Midbrain (tissue), 1 donor: ENCODE data around the gene ARHGAP20.

Experiments used
- DNase-seq: peaks from one replicate; lab custom pipeline; 2025; lab: John Stamatoyannopoulos, UW

The ARHGAP20 gene

GRCh38 chr11:110614031-110614430 lies 98.2 kb downstream of the ARHGAP20 start:
- DNase-seq = no peak

DNA sequence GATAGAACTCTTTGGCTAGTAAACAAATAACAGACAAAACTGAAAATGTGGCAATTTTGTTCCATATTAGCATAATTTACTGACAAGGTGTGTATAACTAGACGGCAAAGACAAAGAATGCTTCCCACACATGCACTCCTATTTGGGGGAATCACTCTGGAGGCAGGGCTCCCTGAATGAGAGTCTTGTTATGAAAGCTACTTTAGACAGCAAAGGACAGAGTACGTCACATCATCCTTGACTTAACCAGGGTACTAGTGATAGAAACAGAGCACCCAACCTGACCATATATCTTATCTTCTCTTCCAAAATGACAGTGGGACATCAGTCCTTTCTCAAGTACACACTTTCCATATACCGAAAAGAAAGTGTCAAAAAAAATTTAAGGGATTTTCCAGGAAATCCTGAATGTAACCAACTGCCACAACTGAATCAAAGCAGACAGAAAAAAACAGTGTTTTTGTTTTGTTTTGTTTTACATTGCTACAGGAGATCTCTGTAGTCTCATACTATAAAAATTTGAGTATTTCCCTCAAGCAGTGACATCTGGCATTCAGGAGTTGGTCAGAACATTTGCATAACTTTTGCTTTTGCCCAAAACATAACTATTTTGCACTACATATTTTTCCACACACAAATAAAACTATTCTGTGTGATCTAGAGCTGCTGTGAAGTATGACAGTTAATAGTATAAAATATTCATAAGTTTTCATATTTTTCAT lies 98.9 kb downstream of the ARHGAP20 start:
- DNase-seq = no peak

- DNase-seq = no peak
Observed at GRCh38 chr11:110606415-110606814, 105.8 kb downstream of the ARHGAP20 start.

DNA sequence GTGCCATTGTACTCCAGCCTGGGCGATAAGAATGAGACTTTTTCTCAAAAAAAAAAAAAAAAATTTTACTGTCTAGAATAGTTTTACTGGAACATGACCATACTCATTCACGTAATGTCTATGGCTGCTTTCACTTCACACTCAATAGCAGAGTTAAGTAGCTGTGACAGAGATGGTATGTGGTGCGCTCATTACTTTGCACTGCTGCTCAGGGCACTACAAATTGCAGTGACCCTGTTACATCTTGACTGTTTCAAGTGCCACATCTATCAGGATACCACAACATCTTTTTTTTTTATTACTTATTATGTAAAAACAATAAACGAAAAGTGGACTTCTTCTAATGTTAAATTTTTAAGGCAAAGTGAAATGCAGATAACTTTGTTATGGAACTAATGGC lies 110.3 kb downstream of the ARHGAP20 start:
- no peak for DNase-seq

DNA sequence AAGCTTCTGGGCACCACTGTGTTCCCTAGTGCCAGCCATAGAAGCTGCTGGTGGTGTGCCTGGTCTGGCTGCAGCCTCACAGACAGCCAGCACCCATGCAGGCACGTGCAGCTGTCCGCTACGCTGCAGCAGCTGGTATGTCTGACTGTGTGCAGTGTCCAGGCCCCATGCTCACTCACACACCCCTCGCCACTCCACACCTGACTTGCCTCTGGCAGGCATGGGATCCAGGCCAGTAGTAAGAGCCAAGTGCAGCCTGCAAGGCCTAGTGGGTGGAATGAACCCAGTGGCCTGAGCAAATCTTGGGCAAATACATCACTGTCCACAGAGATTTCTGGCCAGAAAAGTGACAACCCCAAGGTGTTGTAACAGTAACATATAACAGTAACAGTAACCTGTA lies 111.9 kb downstream of the ARHGAP20 start:
- no peak for DNase-seq

DNA sequence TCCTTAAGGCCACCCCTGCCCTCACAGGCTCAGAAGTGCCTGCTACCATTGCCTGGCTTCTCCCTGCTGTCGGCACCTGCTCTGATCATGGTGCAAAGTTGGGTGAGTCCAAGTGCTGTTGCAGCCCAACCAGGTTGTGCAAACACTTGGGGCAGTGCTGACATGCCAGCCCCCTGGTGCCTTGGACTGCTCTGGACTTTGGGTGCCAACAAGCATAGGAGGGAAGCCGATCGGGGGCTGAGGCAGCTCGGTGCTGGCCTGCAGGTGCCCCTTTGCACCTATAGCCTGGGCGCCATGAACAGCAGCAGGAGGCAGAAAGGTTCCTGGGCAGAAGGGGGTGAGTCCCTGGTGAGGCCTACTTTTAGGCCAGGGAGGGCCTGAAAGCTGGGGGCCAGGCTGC lies 113.0 kb downstream of the ARHGAP20 start:
- DNase-seq = no peak

DNA sequence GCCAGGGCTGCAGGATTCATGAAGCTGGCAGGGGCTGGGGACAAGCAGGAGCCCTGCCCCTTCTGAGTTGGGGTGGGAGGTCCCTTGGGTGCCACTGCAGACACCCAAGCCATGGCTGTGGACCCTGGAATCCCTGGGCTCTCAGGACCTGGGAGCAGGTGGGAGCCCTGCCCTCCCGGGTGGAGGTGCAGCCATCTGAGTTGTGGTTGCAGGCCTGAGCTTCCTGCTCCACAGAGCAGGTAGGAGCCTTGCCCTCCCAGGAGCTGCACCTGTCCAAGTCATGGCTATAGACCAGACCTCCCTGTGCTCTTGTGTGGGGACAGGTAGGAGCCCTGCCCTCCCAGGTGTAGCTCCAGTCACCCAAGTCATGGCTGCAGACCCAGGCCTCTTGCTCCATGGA lies 113.5 kb downstream of the ARHGAP20 start:
- no peak for DNase-seq

DNA sequence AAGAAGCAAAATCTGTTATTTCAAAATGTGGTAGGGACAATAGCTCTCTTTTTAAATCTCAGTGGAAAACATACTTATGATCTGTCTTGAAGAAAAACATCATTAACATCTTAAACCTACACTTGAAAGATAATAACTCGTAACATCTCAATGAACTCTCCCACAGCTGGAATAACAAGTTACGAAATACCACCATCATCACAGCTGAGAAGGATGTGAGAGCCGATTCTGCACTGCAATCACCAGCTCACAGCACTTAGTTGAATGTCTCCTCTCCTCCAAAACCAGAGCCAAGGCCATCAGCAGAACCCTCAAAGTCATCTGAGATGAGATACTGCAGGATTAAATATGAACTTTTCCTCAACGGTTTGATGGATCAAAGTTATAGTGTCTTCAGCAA lies 124.3 kb downstream of the ARHGAP20 start:
- no peak for DNase-seq

GRCh38 chr11:110587129-110587528 lies 125.1 kb downstream of the ARHGAP20 start:
- DNase-seq = no peak

DNA sequence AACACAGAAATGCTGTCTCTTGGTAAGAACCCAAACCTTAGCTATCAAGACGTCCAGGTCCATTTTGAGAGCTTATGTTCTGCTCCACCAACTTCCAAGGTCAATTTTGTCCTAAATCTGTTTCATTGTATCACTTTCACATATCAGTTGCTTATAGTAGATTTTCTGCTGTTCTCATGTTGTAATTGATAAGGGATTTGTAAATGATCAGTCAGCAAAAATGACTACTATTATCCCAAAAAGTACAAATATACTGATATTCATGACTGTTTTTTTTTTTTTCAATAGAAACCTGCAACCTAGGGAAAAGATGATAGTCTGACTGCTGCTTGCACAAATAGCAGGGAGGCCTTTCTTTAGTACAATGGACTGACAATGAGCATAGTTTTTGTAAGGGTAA lies 128.1 kb downstream of the ARHGAP20 start:
- DNase-seq = no peak

- DNase-seq = no peak
Observed at GRCh38 chr11:110582728-110583432, 129.4 kb downstream of the ARHGAP20 start.

GRCh38 chr11:110580571-110580970 lies 131.7 kb downstream of the ARHGAP20 start:
- no peak for DNase-seq

DNA sequence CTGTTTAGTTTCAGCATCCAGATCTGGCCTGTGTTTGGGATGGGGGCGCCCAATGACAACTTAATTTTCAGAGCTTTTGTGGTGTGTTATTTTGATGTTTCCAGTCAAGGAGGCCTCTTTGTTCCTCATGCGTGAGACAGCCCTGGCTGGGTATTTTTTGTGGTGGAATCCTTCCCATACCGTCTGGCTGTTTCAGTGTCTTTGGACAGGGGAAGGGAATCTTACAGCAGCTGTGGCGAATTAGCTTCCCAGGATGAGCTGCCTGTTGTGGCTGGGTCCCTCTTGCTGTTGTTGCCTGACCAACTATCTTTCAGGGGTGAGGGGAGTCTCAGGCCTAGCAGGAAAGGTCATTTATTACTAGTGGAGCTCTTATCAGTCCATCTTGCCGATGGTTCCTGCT lies 138.8 kb downstream of the ARHGAP20 start:
- no peak for DNase-seq

DNA sequence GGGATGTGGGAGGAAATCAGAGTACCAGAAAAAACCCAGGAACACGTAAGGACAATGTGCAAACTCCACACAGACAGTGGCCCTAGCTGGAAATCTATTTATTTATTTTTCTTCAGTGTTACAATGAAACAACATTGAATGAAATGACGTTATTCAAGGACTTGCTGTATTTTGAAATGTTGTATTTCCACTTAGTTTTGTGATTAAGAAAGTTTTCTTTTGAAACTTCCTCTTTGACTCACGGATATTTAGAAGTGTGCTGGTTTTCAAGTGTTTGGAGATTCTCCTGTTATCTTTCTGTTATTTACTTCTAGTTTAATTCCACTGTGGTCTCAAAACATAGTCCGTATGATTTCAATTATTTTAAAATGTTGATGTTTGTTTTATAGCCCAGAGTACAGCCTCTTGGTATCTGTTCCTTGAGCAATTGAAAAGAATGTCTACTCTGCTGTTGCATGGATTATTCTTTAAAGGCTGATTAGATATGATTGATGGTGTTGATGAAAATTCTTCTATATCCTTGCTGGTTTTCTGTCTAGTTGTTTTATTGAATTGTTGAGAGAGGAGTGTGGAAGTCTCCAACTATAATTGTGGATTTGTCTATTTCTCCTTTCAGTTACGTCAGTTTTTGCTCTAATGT lies 141.0 kb downstream of the ARHGAP20 start:
- no peak for DNase-seq

DNA sequence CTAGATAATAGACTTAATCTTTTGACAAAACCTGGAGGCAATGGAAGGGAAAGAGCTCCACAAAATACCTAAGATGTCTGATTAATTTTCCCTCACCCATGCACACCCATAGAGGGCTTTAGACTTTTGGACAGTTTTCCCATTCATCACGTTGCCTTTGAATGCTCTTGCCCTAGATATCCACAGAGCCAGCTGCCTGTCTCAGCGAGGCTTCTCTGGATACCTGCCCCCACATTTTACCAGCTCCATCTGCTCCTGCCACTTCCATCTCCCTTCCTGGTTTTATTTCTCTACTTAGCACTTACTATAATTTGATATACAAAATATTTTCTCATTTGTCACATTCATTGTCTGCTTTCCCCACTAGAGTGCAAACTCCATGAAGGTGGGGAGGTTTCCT lies 145.7 kb downstream of the ARHGAP20 start:
- no peak for DNase-seq

DNA sequence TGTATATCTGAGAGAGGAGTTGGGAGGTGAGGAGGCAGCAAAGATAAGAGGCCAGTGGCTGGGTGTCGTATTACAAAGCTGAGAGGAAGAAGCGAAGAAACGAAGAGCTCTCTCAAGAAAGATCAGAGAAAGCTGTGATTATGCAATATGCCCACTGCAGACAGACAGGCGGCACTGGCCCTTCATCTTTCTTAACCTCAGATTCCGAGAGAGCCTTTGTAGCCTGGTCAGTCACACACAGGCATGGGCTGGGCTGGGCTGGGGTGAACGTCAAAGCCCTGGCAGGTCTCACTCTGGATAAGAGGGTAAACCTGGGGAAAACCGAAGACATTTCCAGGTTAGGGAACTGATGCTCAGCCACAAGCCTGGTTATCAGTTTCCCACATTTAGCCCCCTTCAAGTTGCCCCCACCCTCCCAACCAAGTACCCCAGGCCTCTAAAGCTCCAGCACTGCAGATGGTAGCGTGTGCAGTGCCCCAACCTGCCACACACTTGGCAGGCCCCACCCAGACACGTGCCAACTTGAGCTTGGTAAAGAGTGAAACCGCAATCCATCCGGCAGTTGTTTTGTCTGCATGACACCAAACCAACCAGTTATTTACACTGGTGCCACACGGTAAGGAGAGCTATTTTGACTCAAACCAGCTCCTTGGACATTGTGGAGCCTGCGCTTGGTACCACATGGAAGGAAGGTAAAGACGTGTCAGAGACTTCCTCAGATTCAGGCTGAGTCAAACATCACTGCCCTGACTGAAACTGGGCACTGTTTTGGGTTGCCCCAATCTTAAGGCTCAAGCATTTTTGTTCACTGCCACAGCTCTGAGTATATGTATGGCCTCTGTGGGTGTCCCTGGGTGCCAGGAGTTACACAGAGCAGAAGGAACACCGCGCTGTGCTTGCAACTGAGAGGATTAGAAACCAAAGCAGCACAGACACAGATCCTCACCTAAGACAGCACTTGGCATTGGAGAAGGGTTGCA lies 146.6 kb downstream of the ARHGAP20 start:
- no peak for DNase-seq

DNA sequence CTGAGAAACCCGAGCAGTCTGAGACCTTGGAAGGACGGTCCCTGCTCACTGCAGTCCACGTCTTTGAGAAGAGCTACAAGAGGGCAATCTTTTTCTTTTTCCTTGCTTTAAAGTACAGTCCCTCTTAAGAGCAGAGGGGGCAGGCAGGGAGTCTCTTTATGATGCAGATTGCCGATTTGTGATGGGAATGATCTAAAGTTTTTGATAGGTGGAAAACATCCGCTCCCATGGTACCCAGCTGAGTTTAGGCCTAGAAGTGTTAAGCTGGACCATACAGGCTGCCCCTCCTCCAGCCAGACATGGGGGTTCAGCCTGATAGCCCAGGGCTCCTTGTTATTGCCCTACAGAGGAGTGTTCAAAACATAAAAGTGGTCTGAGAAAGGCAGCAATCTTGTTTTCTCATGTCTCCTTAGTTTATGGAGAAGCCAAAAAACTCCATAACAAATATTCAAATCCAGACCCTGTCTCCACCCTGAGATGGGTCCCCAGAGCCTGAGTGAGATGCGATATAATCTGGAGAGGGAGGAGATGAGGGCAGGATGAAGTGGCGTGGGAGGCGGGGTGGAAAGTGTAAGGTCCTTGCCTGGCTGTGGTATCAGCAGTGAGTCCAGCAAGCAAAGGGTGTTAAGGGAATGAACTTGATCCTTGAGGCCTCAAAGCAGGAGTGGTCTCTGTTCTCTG lies 147.4 kb downstream of the ARHGAP20 start:
- DNase-seq = no peak

GRCh38 chr11:110544779-110545178 lies 167.5 kb downstream of the ARHGAP20 start:
- DNase-seq = no peak

- no peak for DNase-seq
Observed at GRCh38 chr11:110538154-110538553, 174.1 kb downstream of the ARHGAP20 start.

GRCh38 chr11:110530900-110531741 lies 181.1 kb downstream of the ARHGAP20 start:
- no peak for DNase-seq

- DNase-seq = no peak
Observed at GRCh38 chr11:110529043-110529442, 183.2 kb downstream of the ARHGAP20 start.
